Measurements from ENCODE around the gene CCDC89. TPM values are rescaled to one million over a fixed set of nuclear protein-coding genes. Genes with fewer than 3 reads are reported as not detected.

The CCDC89 gene
- total RNA-seq, 1 donor from 2014 or later = not detected

DNA sequence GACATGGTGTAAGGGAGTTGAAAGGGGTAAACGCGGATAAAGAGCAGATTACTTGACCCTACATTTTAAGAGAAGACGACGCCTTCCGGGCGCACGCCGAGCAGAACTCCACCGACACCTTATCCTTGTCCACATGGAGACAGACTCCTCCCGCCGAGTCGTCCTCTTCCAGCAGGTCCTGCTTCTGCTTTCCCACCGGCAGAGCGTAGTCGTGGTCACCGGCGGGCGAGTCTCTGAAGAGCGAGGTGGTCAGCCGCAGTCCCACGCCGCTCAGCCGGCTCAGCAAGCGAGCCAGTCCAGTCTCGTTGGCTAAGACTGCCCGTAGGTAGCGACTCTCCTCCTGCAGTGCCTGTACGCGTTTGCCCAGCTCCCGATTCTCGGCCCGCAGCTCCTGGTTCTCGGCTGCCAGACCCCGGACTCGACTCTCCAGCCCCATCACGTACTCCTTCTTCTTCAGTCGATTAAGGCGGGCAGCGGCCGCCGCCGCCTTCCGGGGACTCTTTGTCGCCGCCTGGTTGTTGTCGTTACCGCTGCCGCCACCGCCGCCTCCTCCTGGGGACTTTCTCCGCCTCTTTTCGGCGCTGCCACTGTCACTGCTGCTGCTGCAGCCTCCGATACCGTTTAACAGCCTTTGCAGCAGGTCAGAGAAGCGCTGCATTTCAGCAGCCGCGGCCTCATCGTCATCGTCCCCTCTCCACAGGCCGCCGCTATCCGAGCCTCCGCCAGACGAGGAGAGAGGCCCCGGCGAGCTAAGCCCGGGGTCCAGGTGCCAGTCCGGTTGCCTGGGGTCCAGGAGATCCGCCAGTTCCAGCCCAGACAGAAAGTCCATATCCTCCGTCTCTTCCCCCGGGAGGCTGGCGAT is 22.0 kb downstream of the CCDC89 start:
- Mint-ChIP-seq H3K4me1 (ENCODE audit: unreplicated experiment) (peaks cover 33% of the 10 kb centered on the region), H3K4me3 (ENCODE audit: unreplicated experiment) (peak overlapping the region; percentile 96), H3K27me3 (ENCODE audit: unreplicated experiment) (peaks cover 8% of the 10 kb centered on the region), H3K27ac (ENCODE audit: unreplicated experiment) (peak overlapping the region; percentile 85), H3K9me3 (ENCODE audit: unreplicated experiment) (no peaks in the 10 kb centered on the region), H3K36me3 (ENCODE audit: low read depth, unreplicated experiment) (peaks cover 11% of the 10 kb centered on the region)
- TF ChIP-seq, protein P1, sequence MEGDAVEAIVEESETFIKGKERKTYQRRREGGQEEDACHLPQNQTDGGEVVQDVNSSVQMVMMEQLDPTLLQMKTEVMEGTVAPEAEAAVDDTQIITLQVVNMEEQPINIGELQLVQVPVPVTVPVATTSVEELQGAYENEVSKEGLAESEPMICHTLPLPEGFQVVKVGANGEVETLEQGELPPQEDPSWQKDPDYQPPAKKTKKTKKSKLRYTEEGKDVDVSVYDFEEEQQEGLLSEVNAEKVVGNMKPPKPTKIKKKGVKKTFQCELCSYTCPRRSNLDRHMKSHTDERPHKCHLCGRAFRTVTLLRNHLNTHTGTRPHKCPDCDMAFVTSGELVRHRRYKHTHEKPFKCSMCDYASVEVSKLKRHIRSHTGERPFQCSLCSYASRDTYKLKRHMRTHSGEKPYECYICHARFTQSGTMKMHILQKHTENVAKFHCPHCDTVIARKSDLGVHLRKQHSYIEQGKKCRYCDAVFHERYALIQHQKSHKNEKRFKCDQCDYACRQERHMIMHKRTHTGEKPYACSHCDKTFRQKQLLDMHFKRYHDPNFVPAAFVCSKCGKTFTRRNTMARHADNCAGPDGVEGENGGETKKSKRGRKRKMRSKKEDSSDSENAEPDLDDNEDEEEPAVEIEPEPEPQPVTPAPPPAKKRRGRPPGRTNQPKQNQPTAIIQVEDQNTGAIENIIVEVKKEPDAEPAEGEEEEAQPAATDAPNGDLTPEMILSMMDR (IDR thresholded peaks at IDR 0.05; ENCODE audit: unreplicated experiment) = peak; percentile 12
- DNase-seq (ENCODE audit: low spot score) = peak; percentile 71

DNA sequence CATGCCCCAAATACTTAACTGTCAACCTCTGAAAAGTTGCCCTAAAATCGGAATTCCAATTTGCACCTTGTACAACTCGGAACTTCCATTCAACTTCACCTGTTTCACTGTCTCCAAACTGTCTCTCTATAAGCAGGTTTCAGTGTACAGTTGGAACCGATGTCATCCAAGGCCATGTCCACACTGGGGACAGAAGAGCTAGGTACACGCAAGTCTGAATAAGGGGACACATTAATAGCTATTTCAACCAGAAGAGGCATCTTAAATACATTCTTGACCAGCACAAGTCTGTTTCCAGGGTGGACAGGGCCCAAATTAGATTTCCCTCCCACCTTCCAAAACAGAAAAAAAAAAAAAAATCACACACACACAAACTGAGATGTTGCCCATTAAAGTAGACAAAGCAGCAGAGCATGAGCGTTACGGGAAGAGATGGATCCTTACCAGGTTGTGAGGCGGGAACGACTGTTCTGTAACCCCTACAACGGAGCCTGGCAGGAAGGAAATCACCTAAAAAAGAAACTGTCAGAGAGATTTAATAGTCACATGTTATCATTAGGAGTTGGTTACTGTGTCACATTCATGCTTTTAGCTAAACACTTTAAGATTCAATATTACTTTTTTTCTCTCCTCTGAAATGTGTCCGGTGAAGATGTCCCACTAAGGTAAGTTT is 22.8 kb downstream of the CCDC89 start:
- Mint-ChIP-seq H3K4me1 (ENCODE audit: unreplicated experiment) (peaks cover 33% of the 10 kb centered on the region), H3K9me3 (ENCODE audit: unreplicated experiment) (no peaks in the 10 kb centered on the region), H3K4me3 (ENCODE audit: unreplicated experiment) (peak overlapping the region; percentile 96), H3K36me3 (ENCODE audit: low read depth, unreplicated experiment) (peaks cover 11% of the 10 kb centered on the region), H3K27ac (ENCODE audit: unreplicated experiment) (peak overlapping the region; percentile 85), H3K27me3 (ENCODE audit: unreplicated experiment) (peaks cover 8% of the 10 kb centered on the region)
- no peak for DNase-seq (ENCODE audit: low spot score)
- TF ChIP-seq, protein P1 (IDR thresholded peaks at IDR 0.05; ENCODE audit: unreplicated experiment) = no peak

DNA sequence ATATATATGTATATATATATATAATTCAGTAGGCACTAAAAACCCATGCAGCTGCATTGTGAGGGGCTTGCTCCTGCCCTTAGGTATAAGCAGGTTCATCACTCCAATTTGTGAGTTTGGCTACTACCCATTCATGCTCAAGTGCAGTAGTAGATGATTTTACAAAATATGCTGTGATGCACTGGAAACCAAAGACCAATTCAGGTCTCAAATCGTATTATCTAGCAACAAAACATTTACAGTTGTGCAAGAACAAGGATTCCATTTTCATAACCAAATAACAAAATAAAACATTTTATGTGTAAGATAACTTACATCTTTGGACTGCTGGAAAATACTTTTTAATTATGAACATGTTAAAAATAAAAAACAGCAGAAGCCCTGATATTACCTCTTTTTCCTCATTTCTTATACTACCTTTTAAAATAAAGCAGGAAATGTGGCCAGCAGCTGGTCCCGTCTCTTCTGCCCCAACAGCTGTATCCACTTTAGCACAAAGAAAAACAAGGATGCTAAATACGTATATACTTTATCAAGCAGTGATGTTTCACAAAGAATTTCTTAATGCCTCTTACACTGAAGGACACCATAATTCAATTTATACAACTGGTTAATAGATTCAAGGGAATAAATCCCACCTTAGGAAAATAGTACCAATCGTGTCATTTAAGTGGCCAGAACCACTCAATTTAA is 23.9 kb downstream of the CCDC89 start:
- DNase-seq (ENCODE audit: low spot score) = no peak
- TF ChIP-seq, protein P1 (IDR thresholded peaks at IDR 0.05; ENCODE audit: unreplicated experiment) = no peak
- Mint-ChIP-seq H3K4me3 (ENCODE audit: unreplicated experiment) (peak overlapping the region; percentile 62), H3K9me3 (ENCODE audit: unreplicated experiment) (no peaks in the 10 kb centered on the region), H3K27me3 (ENCODE audit: unreplicated experiment) (peaks cover 8% of the 10 kb centered on the region), H3K36me3 (ENCODE audit: low read depth, unreplicated experiment) (peaks cover 11% of the 10 kb centered on the region), H3K4me1 (ENCODE audit: unreplicated experiment) (peaks cover 33% of the 10 kb centered on the region), H3K27ac (ENCODE audit: unreplicated experiment) (no peak overlapping the region)

DNA sequence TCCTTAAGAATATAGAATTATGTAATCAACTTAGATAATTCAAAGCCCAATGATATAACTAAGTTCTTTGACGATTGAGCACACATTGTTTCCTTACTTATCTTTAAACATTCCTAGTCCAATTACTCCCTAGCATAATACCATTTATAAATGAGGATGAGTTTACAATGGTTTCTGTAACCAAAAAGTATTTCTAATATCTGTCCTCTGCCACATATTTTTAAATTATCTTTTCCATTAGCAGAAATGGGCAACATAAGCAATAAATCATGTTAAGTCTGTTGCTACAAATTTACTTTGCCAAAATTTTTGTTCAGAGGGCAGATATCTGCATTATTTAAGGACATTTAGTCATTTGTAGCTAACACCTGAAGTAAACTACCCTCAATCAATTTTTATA is 27.8 kb downstream of the CCDC89 start:
- TF ChIP-seq, protein P1 (IDR thresholded peaks at IDR 0.05; ENCODE audit: unreplicated experiment) = no peak
- Mint-ChIP-seq H3K4me1 (ENCODE audit: unreplicated experiment) (peaks cover 17% of the 10 kb centered on the region), H3K36me3 (ENCODE audit: low read depth, unreplicated experiment) (peaks cover 3% of the 10 kb centered on the region), H3K27ac (ENCODE audit: unreplicated experiment) (no peak overlapping the region), H3K9me3 (ENCODE audit: unreplicated experiment) (no peaks in the 10 kb centered on the region), H3K4me3 (ENCODE audit: unreplicated experiment) (no peak overlapping the region), H3K27me3 (ENCODE audit: unreplicated experiment) (peaks cover 3% of the 10 kb centered on the region)
- no peak for DNase-seq (ENCODE audit: low spot score)

Data from endothelial cell (in vitro differentiated cells).